WTC11 (cell line): ENCODE results near the gene SGIP1.

Experiments
- FOXJ3 ChIP-seq: sonication (generic); formaldehyde crosslinking; IDR thresholded peaks from 2 replicates; pipeline ENCODE4 v1.9.0; 2021; ENCODE audit warnings: missing genetic modification reagents, mild to moderate bottlenecking, borderline replicate concordance
- NFYB ChIP-seq: sonication (generic); formaldehyde crosslinking; conservative IDR thresholded peaks from 2 replicates; pipeline ENCODE4 v1.8.0; 2022; ENCODE audit warnings: low read depth, missing genetic modification reagents
- NR2C2 ChIP-seq: sonication (generic); formaldehyde crosslinking; IDR thresholded peaks from 2 replicates; pipeline ENCODE4 v1.8.0; 2022; ENCODE audit warnings: mild to moderate bottlenecking, missing genetic modification reagents
- NR3C1 ChIP-seq: sonication (generic); formaldehyde crosslinking; conservative IDR thresholded peaks from 2 replicates; pipeline ENCODE4 v1.8.1; 2023; ENCODE audit warnings: low read depth, mild to moderate bottlenecking, missing genetic modification reagents
- TF ChIP-seq, protein P1 (sequence below): sonication (generic); formaldehyde crosslinking; IDR thresholded peaks from 2 replicates; pipeline ENCODE4 v1.8.1; 2022; ENCODE audit warnings: low read depth, missing genetic modification reagents, borderline replicate concordance
- TF ChIP-seq, protein P2 (sequence below): fragments of 200-600 bp; IDR thresholded peaks from 2 replicates; pipeline ENCODE4 v1.8.0; 2022; ENCODE audit warnings: antibody characterized with exemption
- TF ChIP-seq, protein P3 (sequence below): sonication (generic); formaldehyde crosslinking; IDR thresholded peaks from 2 replicates; pipeline ENCODE4 v1.8.1; 2023; ENCODE audit warnings: mild to moderate bottlenecking, missing genetic modification reagents, moderate library complexity
- TF ChIP-seq, protein P4 (sequence below): sonication (generic); formaldehyde crosslinking; IDR thresholded peaks from 2 replicates; pipeline ENCODE4 v1.8.1; 2023; ENCODE audit warnings: mild to moderate bottlenecking, missing genetic modification reagents, moderate library complexity
- TF ChIP-seq, protein P5 (sequence below): sonication (generic); formaldehyde crosslinking; IDR thresholded peaks from 2 replicates; pipeline ENCODE4 v1.8.1; 2022; ENCODE audit warnings: mild to moderate bottlenecking, moderate library complexity, missing genetic modification reagents

DNA sequence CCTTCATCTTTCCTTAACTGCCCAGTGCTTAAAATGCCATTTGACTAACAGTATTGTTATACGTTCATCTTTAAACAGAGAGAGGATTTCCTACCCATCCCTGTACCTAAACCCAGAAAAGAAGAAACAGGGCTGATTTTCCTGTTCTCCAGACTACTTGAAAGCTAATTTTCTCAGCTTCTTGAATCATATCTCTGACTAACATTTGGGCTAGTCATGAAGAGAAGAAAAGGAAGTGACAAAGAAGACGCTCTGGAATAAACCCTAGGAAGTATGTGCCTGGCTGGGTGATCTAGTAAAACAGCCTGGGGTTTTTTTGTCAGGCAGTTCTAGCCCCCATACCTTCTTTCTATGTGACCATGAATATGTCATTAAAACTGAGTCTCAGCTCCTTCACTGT is 44.8 kb upstream of the SGIP1 start:
- TF ChIP-seq, protein P1, sequence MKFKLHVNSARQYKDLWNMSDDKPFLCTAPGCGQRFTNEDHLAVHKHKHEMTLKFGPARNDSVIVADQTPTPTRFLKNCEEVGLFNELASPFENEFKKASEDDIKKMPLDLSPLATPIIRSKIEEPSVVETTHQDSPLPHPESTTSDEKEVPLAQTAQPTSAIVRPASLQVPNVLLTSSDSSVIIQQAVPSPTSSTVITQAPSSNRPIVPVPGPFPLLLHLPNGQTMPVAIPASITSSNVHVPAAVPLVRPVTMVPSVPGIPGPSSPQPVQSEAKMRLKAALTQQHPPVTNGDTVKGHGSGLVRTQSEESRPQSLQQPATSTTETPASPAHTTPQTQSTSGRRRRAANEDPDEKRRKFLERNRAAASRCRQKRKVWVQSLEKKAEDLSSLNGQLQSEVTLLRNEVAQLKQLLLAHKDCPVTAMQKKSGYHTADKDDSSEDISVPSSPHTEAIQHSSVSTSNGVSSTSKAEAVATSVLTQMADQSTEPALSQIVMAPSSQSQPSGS (CRISPR knock-in tag): no peak
- TF ChIP-seq, protein P2, sequence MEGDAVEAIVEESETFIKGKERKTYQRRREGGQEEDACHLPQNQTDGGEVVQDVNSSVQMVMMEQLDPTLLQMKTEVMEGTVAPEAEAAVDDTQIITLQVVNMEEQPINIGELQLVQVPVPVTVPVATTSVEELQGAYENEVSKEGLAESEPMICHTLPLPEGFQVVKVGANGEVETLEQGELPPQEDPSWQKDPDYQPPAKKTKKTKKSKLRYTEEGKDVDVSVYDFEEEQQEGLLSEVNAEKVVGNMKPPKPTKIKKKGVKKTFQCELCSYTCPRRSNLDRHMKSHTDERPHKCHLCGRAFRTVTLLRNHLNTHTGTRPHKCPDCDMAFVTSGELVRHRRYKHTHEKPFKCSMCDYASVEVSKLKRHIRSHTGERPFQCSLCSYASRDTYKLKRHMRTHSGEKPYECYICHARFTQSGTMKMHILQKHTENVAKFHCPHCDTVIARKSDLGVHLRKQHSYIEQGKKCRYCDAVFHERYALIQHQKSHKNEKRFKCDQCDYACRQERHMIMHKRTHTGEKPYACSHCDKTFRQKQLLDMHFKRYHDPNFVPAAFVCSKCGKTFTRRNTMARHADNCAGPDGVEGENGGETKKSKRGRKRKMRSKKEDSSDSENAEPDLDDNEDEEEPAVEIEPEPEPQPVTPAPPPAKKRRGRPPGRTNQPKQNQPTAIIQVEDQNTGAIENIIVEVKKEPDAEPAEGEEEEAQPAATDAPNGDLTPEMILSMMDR: no peak
- TF ChIP-seq, protein P3, sequence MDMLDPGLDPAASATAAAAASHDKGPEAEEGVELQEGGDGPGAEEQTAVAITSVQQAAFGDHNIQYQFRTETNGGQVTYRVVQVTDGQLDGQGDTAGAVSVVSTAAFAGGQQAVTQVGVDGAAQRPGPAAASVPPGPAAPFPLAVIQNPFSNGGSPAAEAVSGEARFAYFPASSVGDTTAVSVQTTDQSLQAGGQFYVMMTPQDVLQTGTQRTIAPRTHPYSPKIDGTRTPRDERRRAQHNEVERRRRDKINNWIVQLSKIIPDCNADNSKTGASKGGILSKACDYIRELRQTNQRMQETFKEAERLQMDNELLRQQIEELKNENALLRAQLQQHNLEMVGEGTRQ (CRISPR knock-in tag): no peak
- no peak for TF ChIP-seq FOXJ3 (CRISPR knock-in tag)
- TF ChIP-seq, protein P4, sequence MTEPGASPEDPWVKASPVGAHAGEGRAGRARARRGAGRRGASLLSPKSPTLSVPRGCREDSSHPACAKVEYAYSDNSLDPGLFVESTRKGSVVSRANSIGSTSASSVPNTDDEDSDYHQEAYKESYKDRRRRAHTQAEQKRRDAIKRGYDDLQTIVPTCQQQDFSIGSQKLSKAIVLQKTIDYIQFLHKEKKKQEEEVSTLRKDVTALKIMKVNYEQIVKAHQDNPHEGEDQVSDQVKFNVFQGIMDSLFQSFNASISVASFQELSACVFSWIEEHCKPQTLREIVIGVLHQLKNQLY (CRISPR knock-in tag): no peak
- TF ChIP-seq, protein P5, sequence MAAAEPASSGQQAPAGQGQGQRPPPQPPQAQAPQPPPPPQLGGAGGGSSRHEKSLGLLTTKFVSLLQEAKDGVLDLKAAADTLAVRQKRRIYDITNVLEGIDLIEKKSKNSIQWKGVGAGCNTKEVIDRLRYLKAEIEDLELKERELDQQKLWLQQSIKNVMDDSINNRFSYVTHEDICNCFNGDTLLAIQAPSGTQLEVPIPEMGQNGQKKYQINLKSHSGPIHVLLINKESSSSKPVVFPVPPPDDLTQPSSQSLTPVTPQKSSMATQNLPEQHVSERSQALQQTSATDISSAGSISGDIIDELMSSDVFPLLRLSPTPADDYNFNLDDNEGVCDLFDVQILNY: no peak
- TF ChIP-seq NFYB (CRISPR knock-in tag): no peak
- no peak for TF ChIP-seq NR2C2 (CRISPR knock-in tag)
- TF ChIP-seq NR3C1 (CRISPR knock-in tag): no peak
